ENCODE data around the gene ENOX1.

ENOX1 gene

GRCh38 chr13:43596924-43597598 is 189.7 kb downstream of the ENOX1 start:
- ChIA-PET POLR2A (no interaction called here), CTCF (no interaction called here)
- TF ChIP-seq CTBP1 (IDR thresholded peaks at IDR 0.05; ENCODE audit: borderline replicate concordance) (no peak), FOXM1 (IDR thresholded peaks at IDR 0.05; ENCODE audit: borderline replicate concordance) (no peak), NFRKB (IDR thresholded peaks at IDR 0.05) (no peak), LEF1 (IDR thresholded peaks at IDR 0.05; ENCODE audit: borderline replicate concordance) (no peak), BHLHE40 (IDR thresholded peaks at IDR 0.05; ENCODE audit: borderline replicate concordance) (no peak), ELF4 (IDR thresholded peaks at IDR 0.05) (no peak), FOXK2 (IDR thresholded peaks at IDR 0.05) (no peak), HDGF (IDR thresholded peaks at IDR 0.05; ENCODE audit: borderline replicate concordance) (no peak), SUZ12 (IDR thresholded peaks at IDR 0.05) (no peak), L3MBTL2 (conservative IDR thresholded peaks at IDR 0.05) (no peak), ZNF384 (IDR thresholded peaks at IDR 0.05) (no peak), FOXA1 (IDR thresholded peaks at IDR 0.05) (no peak), TARDBP (IDR thresholded peaks at IDR 0.05) (no peak)
- no peak for DNase-seq (ENCODE audit: extremely low spot score)

- no peak for TF ChIP-seq NFRKB (IDR thresholded peaks at IDR 0.05)
- TF ChIP-seq SP1 (IDR thresholded peaks at IDR 0.05): no peak
- CTCF ChIA-PET: no interaction called here
- POLR2A ChIA-PET: no interaction called here
- DNase-seq (ENCODE audit: extremely low spot score): no peak
These were observed 190.8 kb downstream of the ENOX1 start for GRCh38 chr13:43596006-43596405.

GRCh38 chr13:43587376-43587775 is 199.4 kb downstream of the ENOX1 start:
- TF ChIP-seq NFRKB (IDR thresholded peaks at IDR 0.05): no peak
- TF ChIP-seq SP1 (IDR thresholded peaks at IDR 0.05): no peak
- no peak for TF ChIP-seq SUZ12 (IDR thresholded peaks at IDR 0.05)
- TF ChIP-seq ELF4 (IDR thresholded peaks at IDR 0.05): no peak
- no peak for TF ChIP-seq FOXA1 (IDR thresholded peaks at IDR 0.05)
- no peak for TF ChIP-seq HDGF (IDR thresholded peaks at IDR 0.05; ENCODE audit: borderline replicate concordance)
- TF ChIP-seq FOXM1 (IDR thresholded peaks at IDR 0.05; ENCODE audit: borderline replicate concordance): no peak
- TF ChIP-seq L3MBTL2 (conservative IDR thresholded peaks at IDR 0.05): no peak
- ChIA-PET CTCF (no interaction called here), POLR2A (no interaction called here)
- DNase-seq (ENCODE audit: extremely low spot score): no peak

GRCh38 chr13:43584751-43585150 is 202.0 kb downstream of the ENOX1 start:
- CTCF ChIA-PET: no interaction called here
- DNase-seq (ENCODE audit: extremely low spot score): no peak
- no peak for TF ChIP-seq FOXM1 (IDR thresholded peaks at IDR 0.05; ENCODE audit: borderline replicate concordance)
- TF ChIP-seq NFRKB (IDR thresholded peaks at IDR 0.05): no peak
- TF ChIP-seq L3MBTL2 (conservative IDR thresholded peaks at IDR 0.05): no peak
- TF ChIP-seq TARDBP (IDR thresholded peaks at IDR 0.05): no peak
- TF ChIP-seq CTBP1 (IDR thresholded peaks at IDR 0.05; ENCODE audit: borderline replicate concordance): no peak
- no peak for TF ChIP-seq HDGF (IDR thresholded peaks at IDR 0.05; ENCODE audit: borderline replicate concordance)
- TF ChIP-seq SP1 (IDR thresholded peaks at IDR 0.05): no peak
- POLR2A ChIA-PET: no interaction called here

- CTCF ChIA-PET: no interaction called here
- no peak for DNase-seq (ENCODE audit: extremely low spot score)
- POLR2A ChIA-PET: no interaction called here
- TF ChIP-seq SP1 (IDR thresholded peaks at IDR 0.05) (no peak), FOXA1 (IDR thresholded peaks at IDR 0.05) (no peak), SUZ12 (IDR thresholded peaks at IDR 0.05) (no peak), CTBP1 (IDR thresholded peaks at IDR 0.05; ENCODE audit: borderline replicate concordance) (no peak), L3MBTL2 (conservative IDR thresholded peaks at IDR 0.05) (no peak), ZNF384 (IDR thresholded peaks at IDR 0.05) (no peak), HDGF (IDR thresholded peaks at IDR 0.05; ENCODE audit: borderline replicate concordance) (no peak), TARDBP (IDR thresholded peaks at IDR 0.05) (no peak), FOXM1 (IDR thresholded peaks at IDR 0.05; ENCODE audit: borderline replicate concordance) (no peak), ELF4 (IDR thresholded peaks at IDR 0.05) (no peak), BHLHE40 (IDR thresholded peaks at IDR 0.05; ENCODE audit: borderline replicate concordance) (no peak), PKNOX1 (IDR thresholded peaks at IDR 0.05) (no peak), ARNT (IDR thresholded peaks at IDR 0.05) (no peak), LEF1 (IDR thresholded peaks at IDR 0.05; ENCODE audit: borderline replicate concordance) (no peak), NFRKB (IDR thresholded peaks at IDR 0.05) (no peak), FOXK2 (IDR thresholded peaks at IDR 0.05) (no peak)
These were observed 203.5 kb downstream of the ENOX1 start for GRCh38 chr13:43583321-43583720.

- DNase-seq (ENCODE audit: extremely low spot score): no peak
- no peak for TF ChIP-seq SP1 (IDR thresholded peaks at IDR 0.05)
- TF ChIP-seq CTBP1 (IDR thresholded peaks at IDR 0.05; ENCODE audit: borderline replicate concordance): no peak
- TF ChIP-seq HDGF (IDR thresholded peaks at IDR 0.05; ENCODE audit: borderline replicate concordance): no peak
- TF ChIP-seq L3MBTL2 (conservative IDR thresholded peaks at IDR 0.05): no peak
- TF ChIP-seq FOXK2 (IDR thresholded peaks at IDR 0.05): no peak
- TF ChIP-seq PKNOX1 (IDR thresholded peaks at IDR 0.05): no peak
- no peak for TF ChIP-seq ARNT (IDR thresholded peaks at IDR 0.05)
- no peak for TF ChIP-seq FOXM1 (IDR thresholded peaks at IDR 0.05; ENCODE audit: borderline replicate concordance)
- no peak for TF ChIP-seq NFRKB (IDR thresholded peaks at IDR 0.05)
- POLR2A ChIA-PET: no interaction called here
- CTCF ChIA-PET: interaction anchor here (0.5 kb wide), 1 partner anchor 529 kb away, joined by 3 read pairs; no protein-coding TSS in a partner anchor
These were observed 206.5 kb downstream of the ENOX1 start for GRCh38 chr13:43580280-43580679.

GRCh38 chr13:43579321-43579720 is 207.5 kb downstream of the ENOX1 start:
- no peak for TF ChIP-seq FOXK2 (IDR thresholded peaks at IDR 0.05)
- no peak for TF ChIP-seq CTBP1 (IDR thresholded peaks at IDR 0.05; ENCODE audit: borderline replicate concordance)
- TF ChIP-seq SUZ12 (IDR thresholded peaks at IDR 0.05): no peak
- no peak for DNase-seq (ENCODE audit: extremely low spot score)
- ChIA-PET POLR2A (no interaction called here), CTCF (no interaction called here)
